ENCODE results near the gene SPDYE2.
"Not testable (repeated sequence)": the region's sequence is repeated elsewhere in the genome, so short reads cannot be mapped to it uniquely, and the experiment has no call there.

The SPDYE2 gene

DNA sequence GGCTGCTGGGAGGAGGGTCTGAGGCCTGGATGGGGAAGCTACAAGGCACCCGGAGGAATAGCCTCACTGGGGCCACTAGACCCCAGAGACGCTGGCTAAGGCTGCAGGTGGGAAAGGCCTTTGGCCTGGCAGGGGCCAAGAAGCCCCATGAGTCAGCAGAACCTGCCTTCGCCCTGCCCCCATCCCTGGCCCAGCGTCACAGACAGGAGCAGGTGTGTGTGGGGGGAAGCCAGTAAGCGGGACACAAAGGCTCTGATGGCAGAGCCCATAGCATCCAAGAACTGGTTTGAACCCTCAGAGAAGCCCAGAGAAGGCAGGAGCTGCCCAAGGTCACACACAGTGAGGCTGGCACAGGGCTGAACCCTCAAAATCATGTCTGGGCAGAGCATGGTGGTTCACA is 55.8 kb downstream of the SPDYE2 start:
- not testable (repeated sequence) for DNase-seq

DNA sequence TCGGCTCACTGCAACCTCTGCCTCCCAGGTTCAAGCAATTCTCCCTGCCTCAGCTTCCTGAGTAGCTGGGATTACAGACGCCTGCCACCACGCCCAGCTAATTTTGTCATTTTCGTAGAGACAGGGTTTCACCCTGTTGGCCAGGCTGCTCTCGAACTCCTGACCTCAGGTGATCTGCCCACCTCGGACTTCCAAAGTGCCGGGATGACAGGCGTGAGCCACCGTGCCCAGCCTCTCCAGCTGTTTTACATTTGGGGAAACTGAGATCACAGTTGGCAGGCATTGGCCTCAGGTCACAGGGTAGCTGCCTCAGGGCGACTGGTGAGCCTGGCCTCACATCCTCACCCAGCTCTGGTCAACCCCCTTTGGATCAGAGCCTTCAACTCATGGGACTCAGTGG is 58.7 kb downstream of the SPDYE2 start:
- not testable (repeated sequence) for DNase-seq

DNA sequence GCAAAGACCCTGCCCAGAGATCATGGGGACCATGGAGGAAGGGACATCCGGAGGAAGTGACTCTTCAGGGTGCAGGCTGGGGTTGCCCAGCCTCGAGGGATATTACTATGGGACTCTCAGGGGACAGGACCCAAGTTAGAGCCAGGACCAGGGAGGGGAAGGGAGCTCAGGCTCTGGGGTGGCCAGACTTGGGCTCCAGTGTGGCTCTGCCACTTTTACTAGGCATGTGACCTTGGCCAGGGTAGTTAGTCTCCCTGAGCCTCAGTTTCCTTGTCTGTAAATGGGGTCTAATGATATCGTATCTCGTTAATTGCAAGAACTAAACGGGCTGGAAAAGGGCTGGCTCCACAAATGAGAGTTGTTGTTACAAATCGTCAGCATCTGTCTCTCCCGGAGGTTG is 59.4 kb downstream of the SPDYE2 start:
- DNase-seq: not testable (repeated sequence)

DNA sequence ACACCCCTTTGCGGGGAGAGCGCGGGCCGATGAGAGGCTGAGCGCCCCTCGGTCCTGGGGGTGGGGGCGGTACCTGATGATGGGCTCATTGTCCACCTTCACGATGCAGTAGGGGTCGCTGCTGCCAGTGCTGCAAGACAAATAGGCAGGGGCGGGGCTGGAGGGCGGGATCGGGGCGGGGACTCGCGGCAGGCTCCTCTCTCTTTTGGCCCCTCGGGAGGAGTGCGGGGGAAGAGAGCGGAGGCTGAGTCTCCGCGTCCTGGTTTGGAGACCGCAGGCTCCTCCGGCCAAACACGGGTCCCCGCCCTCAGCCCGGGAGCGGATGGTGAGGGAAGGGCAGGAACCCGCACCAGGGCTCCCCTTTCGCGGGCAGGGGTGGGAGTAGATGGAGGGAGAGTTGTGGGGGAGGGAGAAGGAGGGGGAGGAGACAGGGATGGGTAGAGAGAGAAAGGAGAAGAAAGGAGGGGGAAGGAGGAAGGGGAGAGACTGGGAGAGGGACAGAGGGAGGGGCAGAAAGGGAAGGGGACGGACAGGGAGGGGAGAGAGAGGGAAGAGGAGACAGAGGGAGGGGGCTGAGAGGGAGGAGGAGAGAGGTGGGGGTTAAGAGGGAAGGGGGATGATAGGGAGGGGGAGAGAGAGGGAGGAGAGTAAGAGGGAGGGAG is 60.1 kb downstream of the SPDYE2 start:
- not testable (repeated sequence) for DNase-seq

DNA sequence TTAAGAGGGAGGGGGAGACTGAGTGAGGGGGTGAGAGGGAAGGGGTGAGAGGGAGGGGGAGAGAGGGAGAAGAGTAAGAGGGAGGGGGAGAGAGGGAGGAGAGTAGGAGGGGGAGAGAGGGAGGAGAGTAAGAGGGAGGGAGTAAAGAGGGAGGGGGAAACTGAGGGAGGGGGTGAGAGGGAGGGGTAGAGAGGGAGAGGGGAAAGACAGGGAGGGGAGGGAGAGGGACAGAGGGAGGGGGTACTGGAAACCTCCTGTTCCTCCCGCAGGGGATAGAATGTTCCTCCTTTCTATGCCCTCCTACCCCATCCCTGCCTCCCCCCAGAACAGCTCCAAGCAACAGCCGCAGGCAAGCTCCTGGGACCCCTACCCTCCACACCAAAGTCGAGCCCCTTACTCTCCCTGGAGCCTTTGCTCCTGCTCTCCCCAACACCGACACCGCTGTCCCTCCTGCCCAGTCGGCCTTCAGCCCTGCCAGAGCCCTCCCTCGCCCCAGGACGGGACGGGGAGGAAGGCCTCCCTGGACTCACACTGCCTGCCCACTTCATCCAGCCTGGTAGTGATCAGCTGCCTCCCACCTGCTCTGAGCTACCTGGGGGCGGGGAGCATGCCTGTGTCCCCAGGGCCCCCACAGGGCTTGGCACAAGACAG is 60.8 kb downstream of the SPDYE2 start:
- DNase-seq: not testable (repeated sequence)
